Mesenchymal stem cell (in vitro differentiated cells and primary cell): ENCODE results near the gene GGPS1.

Source experiments
- DNase-seq: peaks from one replicate; pipeline ENCODE4 v3.0.0-alpha.2; 2013
- H2AFZ ChIP-seq: one replicate; pipeline ENCODE4 v1.6.1; 2013; ENCODE audit warnings: low read depth, mild to moderate bottlenecking, control low read depth, inconsistent platforms, low read length, moderate library complexity
- H2AK5ac ChIP-seq: 2 replicates; pipeline ENCODE4 v1.6.1; 2013; ENCODE audit warnings: low read length, moderate library complexity, mild to moderate bottlenecking, inconsistent platforms; ENCODE audit not compliant: severe bottlenecking
- H2BK120ac ChIP-seq: one replicate; pipeline ENCODE4 v1.6.1; 2013; ENCODE audit warnings: low read depth, mild to moderate bottlenecking, inconsistent platforms, low read length, moderate library complexity
- H2BK12ac ChIP-seq, 2 experiments: one replicate each; pipeline ENCODE4 v1.6.1; 2013; ENCODE audit warnings: inconsistent platforms in 2 of 2, low read length in 2 of 2, mild to moderate bottlenecking in 2 of 2, moderate library complexity in 2 of 2, control low read depth in 1 of 2
- H2BK15ac ChIP-seq: one replicate; pipeline ENCODE4 v1.6.1; 2013; ENCODE audit warnings: mild to moderate bottlenecking, low read depth, inconsistent platforms; ENCODE audit not compliant: poor library complexity, severe bottlenecking
- H2BK5ac ChIP-seq: 2 replicates; pipeline ENCODE4 v1.6.1; 2013; ENCODE audit warnings: low read depth, mild to moderate bottlenecking, low read length, control low read depth, inconsistent platforms; ENCODE audit not compliant: poor library complexity, severe bottlenecking
- H3K14ac ChIP-seq, 2 experiments: one replicate each; pipeline ENCODE4 v1.6.1; 2013; ENCODE audit warnings: inconsistent platforms in 2 of 2, low read length in 2 of 2, control low read depth in 1 of 2, mild to moderate bottlenecking in 1 of 2, moderate library complexity in 1 of 2
- H3K18ac ChIP-seq, 2 experiments: one replicate each; pipeline ENCODE4 v1.6.1; 2013; ENCODE audit warnings: inconsistent platforms in 2 of 2, low read length in 2 of 2, control low read depth in 1 of 2, low read depth in 1 of 2, mild to moderate bottlenecking in 1 of 2
- H3K23ac ChIP-seq, 2 experiments: one replicate each; pipeline ENCODE4 v1.6.1; 2013; ENCODE audit warnings: inconsistent platforms in 2 of 2, low read length in 2 of 2, mild to moderate bottlenecking in 2 of 2, moderate library complexity in 2 of 2, control low read depth in 1 of 2
- H3K27ac ChIP-seq: 2 replicates; pipeline ENCODE4 v1.5.1; 2013; ENCODE audit warnings: mild to moderate bottlenecking, moderate library complexity, low read length, control low read depth, inconsistent platforms; ENCODE audit not compliant: poor library complexity, severe bottlenecking
- H3K27me3 ChIP-seq, 2 experiments: 2 replicates each; pipeline versions ENCODE4 v1.6.1 to v1.7.0; 2013; ENCODE audit warnings: low read length in 2 of 2, mild to moderate bottlenecking in 2 of 2, moderate library complexity in 2 of 2, control low read depth in 1 of 2, inconsistent platforms in 1 of 2; ENCODE audit not compliant: control insufficient read depth in 1 of 2, insufficient read depth in 1 of 2
- H3K36me3 ChIP-seq, 2 experiments: 2 replicates each; pipeline versions ENCODE4 v1.6.1 to v1.7.0; 2013; ENCODE audit warnings: low read length in 2 of 2, control low read depth in 1 of 2, inconsistent platforms in 1 of 2, low read depth in 1 of 2, mild to moderate bottlenecking in 1 of 2; ENCODE audit not compliant: insufficient read depth in 2 of 2, control insufficient read depth in 1 of 2
- H3K4ac ChIP-seq, 2 experiments: one replicate each; pipeline ENCODE4 v1.6.1; 2013; ENCODE audit warnings: inconsistent platforms in 2 of 2, low read length in 2 of 2, mild to moderate bottlenecking in 2 of 2, moderate library complexity in 2 of 2, control low read depth in 1 of 2, low read depth in 1 of 2
- H3K4me1 ChIP-seq: 2 replicates; pipeline ENCODE4 v1.6.1; 2013; ENCODE audit warnings: low read depth, low read length, control low read depth; ENCODE audit not compliant: control insufficient read depth, insufficient read depth
- H3K4me2 ChIP-seq: 2 replicates; pipeline ENCODE4 v1.6.1; 2013; ENCODE audit warnings: low read length, mild to moderate bottlenecking, inconsistent platforms; ENCODE audit not compliant: poor library complexity, severe bottlenecking
- H3K4me3 ChIP-seq, 2 experiments: 2 replicates each; pipeline versions ENCODE4 v1.5.1 to v1.7.0; 2013; ENCODE audit warnings: low read length in 2 of 2, mild to moderate bottlenecking in 2 of 2, control low read depth in 1 of 2, low read depth in 1 of 2; ENCODE audit not compliant: insufficient read depth in 1 of 2
- H3K79me1 ChIP-seq: replicated peaks from 2 replicates; pipeline ENCODE4 v1.6.1; 2013; ENCODE audit warnings: mild to moderate bottlenecking, control low read depth, low read length, inconsistent platforms; ENCODE audit not compliant: poor library complexity, severe bottlenecking
- H3K9ac ChIP-seq: 2 replicates; pipeline ENCODE4 v1.7.0; 2013; ENCODE audit warnings: mild to moderate bottlenecking, low read length, moderate library complexity
- H3K9me3 ChIP-seq: 2 replicates; pipeline ENCODE4 v1.7.0; 2013; ENCODE audit warnings: mild to moderate bottlenecking, low read length; ENCODE audit not compliant: control insufficient read depth
- H4K8ac ChIP-seq: one replicate; pipeline ENCODE4 v1.6.1; 2013; ENCODE audit warnings: inconsistent platforms, mild to moderate bottlenecking, low read length, moderate library complexity
- H4K91ac ChIP-seq: one replicate; pipeline ENCODE4 v1.6.1; 2013; ENCODE audit warnings: mild to moderate bottlenecking, low read length, inconsistent platforms
- WGBS: methylation state at CpG from one replicate; pipeline ENCODE4 v1.1.7; 2013; ENCODE audit warnings: mixed read lengths; 5-methylcytosine and 5-hydroxymethylcytosine counted together

Gene GGPS1

GRCh38 chr1:235326719-235327558 lies 1.4 kb upstream of the GGPS1 start:
- H3K36me3 ChIP-seq = peaks cover 4 to 8% of the 10 kb centered on the region in 2 experiments
- H3K23ac ChIP-seq = peak overlapping the region in 1 of 2 experiments; percentile 90
- no peak overlapping the region for H2BK12ac ChIP-seq
- no peaks in the 10 kb centered on the region for H3K27me3 ChIP-seq
- H3K9me3 ChIP-seq = no peaks in the 10 kb centered on the region
- H3K4ac ChIP-seq = peak overlapping the region in 1 of 2 experiments; percentile 49
- no peaks in the 10 kb centered on the region for H3K79me1 ChIP-seq
- H4K8ac ChIP-seq = peak overlapping the region; percentile 60
- DNase-seq = peak; percentile 58
- peak overlapping the region; percentile 3 for H2BK15ac ChIP-seq
- no peak overlapping the region for H2AK5ac ChIP-seq
- peak overlapping the region; percentile 53 for H2BK5ac ChIP-seq
- peak overlapping the region; percentile 94 to 96 for H3K4me3 ChIP-seq
- H2BK120ac ChIP-seq = peak overlapping the region; percentile 91
- no peak overlapping the region for H3K27ac ChIP-seq
- peak overlapping the region; percentile 51 to 74 for H3K14ac ChIP-seq
- H3K4me2 ChIP-seq = peak overlapping the region; percentile 93
- peak overlapping the region; percentile 61 for H4K91ac ChIP-seq
- WGBS = under 1% methylated on average over 53 of the region's 78 CpGs
- H3K9ac ChIP-seq = peak overlapping the region; percentile 95
- peaks cover 3% of the 10 kb centered on the region for H3K4me1 ChIP-seq
- H2AFZ ChIP-seq = no peak overlapping the region
- peak overlapping the region; percentile 50 to 99 for H3K18ac ChIP-seq

GRCh38 chr1:235327559-235328270 lies 655 bp upstream of the GGPS1 start, which contains the start of gene ARID4B:
ARID4B (minus strand) TSS chr1:235328179; CDS start chr1:235326919, 1,260 bp downstream.
- under 1% methylated on average over 24 of the region's 58 CpGs for WGBS

GRCh38 chr1:235329139-235329902 lies 951 bp downstream of the GGPS1 start:
- Histone ChIP-seq H3K4ac (peak overlapping the region; percentile 7 to 71), H2AK5ac (peak overlapping the region; percentile 84), H3K79me1 (no peaks in the 10 kb centered on the region), H3K4me3 (peak overlapping the region; percentile 70 to 95), H2BK5ac (peak overlapping the region; percentile 35), H4K91ac (no peak overlapping the region), H3K9ac (peak overlapping the region; percentile 99), H3K18ac (peak overlapping the region; percentile 55 to 56), H2BK15ac (no peak overlapping the region), H3K27ac (peak overlapping the region; percentile 99), H3K23ac (peak overlapping the region in 1 of 2 experiments; percentile 50), H3K14ac (peak overlapping the region in 1 of 2 experiments; percentile 35), H2BK120ac (no peak overlapping the region), H3K36me3 (peaks cover 0 to 4% of the 10 kb centered on the region in 2 experiments), H3K4me1 (peaks cover 3% of the 10 kb centered on the region), H3K4me2 (peak overlapping the region; percentile 78), H4K8ac (peak overlapping the region; percentile 43), H2BK12ac (peak overlapping the region; percentile 6 to 45), H3K27me3 (no peaks in the 10 kb centered on the region), H3K9me3 (no peaks in the 10 kb centered on the region), H2AFZ (no peak overlapping the region)
- DNase-seq = no peak
- WGBS = 6% methylated on average over 24 of the region's 24 CpGs

More at GRCh38 chr1:235327559-235328270, 655 bp upstream of the GGPS1 start, which contains the start of gene ARID4B:
- Histone ChIP-seq H3K18ac (peak within 1 kb of the TSS; percentile 78 to 99), H3K27me3 (no peaks in the 10 kb centered on the region), H3K9me3 (no peaks in the 10 kb centered on the region), H2BK120ac (peak within 1 kb of the TSS; percentile 91), H3K14ac (peak within 1 kb of the TSS; percentile 51 to 74), H4K91ac (peak within 1 kb of the TSS; percentile 80), H2BK12ac (peak within 1 kb of the TSS in 1 of 2 experiments; percentile 24), H3K27ac (peak within 1 kb of the TSS; percentile 99), H2BK5ac (peak within 1 kb of the TSS; percentile 53), H3K9ac (peak within 1 kb of the TSS; percentile 99), H3K4me3 (peak within 1 kb of the TSS; percentile 95 to 96), H2AK5ac (no peak within 1 kb of the TSS), H2BK15ac (peak within 1 kb of the TSS; percentile 89), H3K4me1 (peaks cover 3% of the 10 kb centered on the region), H3K23ac (peak within 1 kb of the TSS in 1 of 2 experiments; percentile 90), H3K4me2 (peak within 1 kb of the TSS; percentile 93), H3K36me3 (peaks cover 4 to 6% of the 10 kb centered on the region in 2 experiments), H2AFZ (no peak within 1 kb of the TSS), H3K4ac (peak within 1 kb of the TSS; percentile 79 to 87), H4K8ac (peak within 1 kb of the TSS; percentile 89), H3K79me1 (no peaks in the 10 kb centered on the region)
- DNase-seq = peak; percentile 25
